Measurements from ENCODE around the gene VIPR2. TPM values are rescaled to one million over a fixed set of nuclear protein-coding genes. Genes with fewer than 3 reads are reported as not detected.
A peak's percentile ranks its signal among the peaks of the same experiment; 100 is the strongest.
"Not testable (repeated sequence)": the region's sequence is repeated elsewhere in the genome, so short reads cannot be mapped to it uniquely, and the experiment has no call there.

The VIPR2 gene
- total and polyA plus RNA-seq, 8 donors = 0.28 to 0.80 (median 0.44) TPM

DNA sequence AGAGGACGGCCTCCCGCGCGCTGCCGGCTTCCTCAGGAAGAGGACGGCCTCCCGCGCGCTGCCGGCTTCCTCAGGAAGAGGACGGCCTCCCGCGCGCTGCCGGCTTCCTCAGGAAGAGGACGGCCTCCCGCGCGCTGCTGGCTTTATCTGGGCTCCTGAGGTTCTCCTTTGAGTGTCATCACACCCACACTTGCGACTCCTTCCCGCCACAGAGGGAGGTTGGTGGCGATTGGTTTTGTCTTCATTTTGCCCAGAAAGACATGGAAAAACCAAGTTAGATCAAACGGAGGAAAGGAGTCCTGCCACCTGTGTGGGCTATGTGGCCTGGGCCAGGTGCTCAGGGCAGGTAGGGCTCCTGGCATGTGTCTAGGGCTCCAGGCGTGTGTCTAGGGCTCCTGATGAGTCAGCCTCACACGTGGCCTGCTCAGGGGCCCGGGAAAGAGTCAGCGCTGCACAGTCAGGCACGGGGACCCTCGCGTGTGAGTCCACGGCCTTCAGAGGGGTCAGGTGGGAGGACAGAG is 138.0 kb downstream of the VIPR2 start:
- Histone ChIP-seq H3K27me3 (peaks cover 0 to 5% of the 10 kb centered on the region in 2 donors), H3K9me3 (no peaks in the 10 kb centered on the region), H3K36me3 (no peaks in the 10 kb centered on the region), H3K4me3 (no peak overlapping the region), H3K27ac (no peak overlapping the region), H3K4me1 (no peaks in the 10 kb centered on the region)
- DNase-seq (peak in 1 of 4 donors; percentile 46), ATAC-seq (no peak)
- TF ChIP-seq, protein P1, sequence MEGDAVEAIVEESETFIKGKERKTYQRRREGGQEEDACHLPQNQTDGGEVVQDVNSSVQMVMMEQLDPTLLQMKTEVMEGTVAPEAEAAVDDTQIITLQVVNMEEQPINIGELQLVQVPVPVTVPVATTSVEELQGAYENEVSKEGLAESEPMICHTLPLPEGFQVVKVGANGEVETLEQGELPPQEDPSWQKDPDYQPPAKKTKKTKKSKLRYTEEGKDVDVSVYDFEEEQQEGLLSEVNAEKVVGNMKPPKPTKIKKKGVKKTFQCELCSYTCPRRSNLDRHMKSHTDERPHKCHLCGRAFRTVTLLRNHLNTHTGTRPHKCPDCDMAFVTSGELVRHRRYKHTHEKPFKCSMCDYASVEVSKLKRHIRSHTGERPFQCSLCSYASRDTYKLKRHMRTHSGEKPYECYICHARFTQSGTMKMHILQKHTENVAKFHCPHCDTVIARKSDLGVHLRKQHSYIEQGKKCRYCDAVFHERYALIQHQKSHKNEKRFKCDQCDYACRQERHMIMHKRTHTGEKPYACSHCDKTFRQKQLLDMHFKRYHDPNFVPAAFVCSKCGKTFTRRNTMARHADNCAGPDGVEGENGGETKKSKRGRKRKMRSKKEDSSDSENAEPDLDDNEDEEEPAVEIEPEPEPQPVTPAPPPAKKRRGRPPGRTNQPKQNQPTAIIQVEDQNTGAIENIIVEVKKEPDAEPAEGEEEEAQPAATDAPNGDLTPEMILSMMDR (IDR thresholded peaks at IDR 0.05) = no peak
- intact Hi-C loops (cut with DNase I) = no loop called here

DNA sequence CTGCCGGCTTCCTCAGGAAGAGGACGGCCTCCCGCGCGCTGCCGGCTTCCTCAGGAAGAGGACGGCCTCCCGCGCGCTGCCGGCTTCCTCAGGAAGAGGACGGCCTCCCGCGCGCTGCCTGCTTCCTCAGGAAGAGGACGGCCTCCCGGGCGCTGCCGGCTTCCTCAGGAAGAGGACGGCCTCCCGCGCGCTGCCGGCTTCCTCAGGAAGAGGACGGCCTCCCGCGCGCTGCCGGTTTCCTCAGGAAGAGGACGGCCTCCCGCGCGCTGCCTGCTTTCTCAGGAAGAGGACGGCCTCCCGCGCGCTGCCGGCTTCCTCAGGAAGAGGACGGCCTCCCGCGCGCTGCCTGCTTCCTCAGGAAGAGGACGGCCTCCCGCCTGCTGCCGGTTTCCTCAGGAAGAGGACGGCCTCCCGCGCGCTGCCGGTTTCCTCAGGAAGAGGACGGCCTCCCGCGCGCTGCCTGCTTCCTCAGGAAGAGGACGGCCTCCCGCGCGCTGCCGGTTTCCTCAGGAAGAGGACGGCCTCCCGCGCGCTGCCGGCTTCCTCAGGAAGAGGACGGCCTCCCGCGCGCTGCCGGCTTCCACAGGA is 138.6 kb downstream of the VIPR2 start:
- H3K9me3 ChIP-seq; H3K4me1 ChIP-seq; intact Hi-C loops (cut with DNase I); H3K27ac ChIP-seq; H3K36me3 ChIP-seq; DNase-seq; H3K4me3 ChIP-seq; ATAC-seq; H3K27me3 ChIP-seq: not testable (repeated sequence)

DNA sequence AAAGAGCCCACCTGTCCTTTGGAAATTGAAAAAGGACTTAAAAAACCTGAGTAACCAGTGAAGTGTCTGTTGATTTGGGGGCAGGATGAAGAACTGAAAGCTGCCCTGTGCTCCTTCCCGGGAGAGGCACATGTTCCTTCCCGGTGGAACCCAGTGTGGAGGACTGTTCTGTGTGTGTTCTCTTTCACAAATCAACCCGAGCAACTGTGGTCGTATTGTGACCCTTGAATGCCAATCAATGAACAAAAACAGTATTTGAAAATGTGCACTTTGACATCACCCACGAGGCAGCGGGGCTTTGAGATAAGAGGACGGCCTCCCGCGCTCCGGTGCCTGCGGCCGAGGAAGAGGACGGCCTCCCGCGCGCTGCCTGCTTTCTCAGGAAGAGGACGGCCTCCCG is 139.0 kb downstream of the VIPR2 start:
- peaks cover 0 to 5% of the 10 kb centered on the region in 2 donors for H3K27me3 ChIP-seq
- TF ChIP-seq, protein P1 (IDR thresholded peaks at IDR 0.05) = no peak
- H3K4me3 ChIP-seq = no peak overlapping the region
- no peak for ATAC-seq
- H3K4me1 ChIP-seq = no peaks in the 10 kb centered on the region
- H3K9me3 ChIP-seq = no peaks in the 10 kb centered on the region
- no peaks in the 10 kb centered on the region for H3K36me3 ChIP-seq
- intact Hi-C loops (cut with DNase I) = no loop called here
- DNase-seq = no peak
- no peak overlapping the region for H3K27ac ChIP-seq

DNA sequence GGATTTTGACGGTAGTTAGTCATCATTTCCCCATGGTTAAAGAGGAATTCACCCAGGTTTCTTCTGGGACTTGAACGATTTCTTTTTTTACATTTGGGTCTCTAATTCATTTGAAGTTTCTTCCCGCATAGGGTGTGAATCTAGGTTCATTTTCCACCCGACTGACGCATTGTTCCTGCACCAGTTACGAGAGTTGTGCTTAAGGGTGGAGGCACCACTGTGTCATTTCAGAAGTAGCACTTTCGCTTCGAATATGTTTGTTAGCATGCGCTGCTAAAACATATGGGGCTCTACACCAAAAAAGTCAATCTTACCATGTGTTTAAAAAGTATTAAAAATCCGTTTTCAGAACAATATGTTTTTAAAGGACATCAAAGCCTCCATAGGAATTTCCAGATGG is 140.3 kb downstream of the VIPR2 start:
- H3K36me3 ChIP-seq = no peaks in the 10 kb centered on the region
- H3K27me3 ChIP-seq = peaks cover 0 to 5% of the 10 kb centered on the region in 2 donors
- no peak overlapping the region for H3K4me3 ChIP-seq
- intact Hi-C loops (cut with DNase I) = no loop called here
- no peaks in the 10 kb centered on the region for H3K4me1 ChIP-seq
- no peaks in the 10 kb centered on the region for H3K9me3 ChIP-seq
- DNase-seq (no peak), ATAC-seq (no peak)
- H3K27ac ChIP-seq = no peak overlapping the region
- TF ChIP-seq, protein P1 (IDR thresholded peaks at IDR 0.05) = no peak

GRCh38 chr7:159001811-159002210 is 142.9 kb downstream of the VIPR2 start:
- H3K36me3 ChIP-seq = no peaks in the 10 kb centered on the region
- TF ChIP-seq, protein P1 (IDR thresholded peaks at IDR 0.05) = no peak
- peaks cover 0 to 22% of the 10 kb centered on the region in 2 donors for H3K27me3 ChIP-seq
- DNase-seq (peak in 1 of 4 donors; percentile 52), ATAC-seq (no peak)
- H3K9me3 ChIP-seq = no peaks in the 10 kb centered on the region
- intact Hi-C loops (cut with DNase I) = no loop called here
- H3K4me1 ChIP-seq = no peaks in the 10 kb centered on the region
- no peak overlapping the region for H3K27ac ChIP-seq
- no peak overlapping the region for H3K4me3 ChIP-seq
